Islet precursor cell (in vitro differentiated cells): ENCODE data around the gene CSNK1G2.

Experiments
- DNase-seq: peaks from one replicate; pipeline ENCODE4 v3.0.0-alpha.2; 2018

CSNK1G2 gene

GRCh38 chr19:1990230-1991017 is 49.5 kb downstream of the CSNK1G2 start:
- DNase-seq: no peak

GRCh38 chr19:1991018-1991913 is 50.3 kb downstream of the CSNK1G2 start:
- DNase-seq: peak; percentile 49

- DNase-seq: no peak
Observed at GRCh38 chr19:1992759-1993260, 51.8 kb downstream of the CSNK1G2 start.

- DNase-seq: no peak
Observed at GRCh38 chr19:1997353-1998233, 56.6 kb downstream of the CSNK1G2 start.

- DNase-seq: no peak
Observed at GRCh38 chr19:1998712-1999708, 58.0 kb downstream of the CSNK1G2 start.

GRCh38 chr19:1999856-2000515 is 59.0 kb downstream of the CSNK1G2 start:
- DNase-seq: no peak

GRCh38 chr19:2003874-2004273 is 62.9 kb downstream of the CSNK1G2 start:
- no peak for DNase-seq

- no peak for DNase-seq
Observed at GRCh38 chr19:2010135-2010668, 69.2 kb downstream of the CSNK1G2 start.

GRCh38 chr19:2011169-2011568 is 70.2 kb downstream of the CSNK1G2 start:
- no peak for DNase-seq

- DNase-seq: no peak
Observed at GRCh38 chr19:2012941-2013682, 72.1 kb downstream of the CSNK1G2 start.

- DNase-seq: no peak
Observed at GRCh38 chr19:2013683-2013961, 72.7 kb downstream of the CSNK1G2 start.

GRCh38 chr19:2014131-2014571 is 73.2 kb downstream of the CSNK1G2 start:
- DNase-seq: no peak

- DNase-seq: no peak
Observed at GRCh38 chr19:2014731-2015607, 74.0 kb downstream of the CSNK1G2 start.

GRCh38 chr19:2015608-2015950 is 74.6 kb downstream of the CSNK1G2 start, which contains the start of gene BTBD2:
TSS of gene BTBD2 (minus strand) at chr19:2015714. CDS start at chr19:2015703, 11 bp downstream.
- no peak for DNase-seq

- DNase-seq: peak; percentile 67
Observed at GRCh38 chr19:2016041-2016807, 75.3 kb downstream of the CSNK1G2 start.

- DNase-seq: no peak
Observed at GRCh38 chr19:2018752-2019151, 77.8 kb downstream of the CSNK1G2 start.

- no peak for DNase-seq
Observed at GRCh38 chr19:2021453-2022140, 80.6 kb downstream of the CSNK1G2 start.
